MM.1S (cell line): ENCODE data around the gene FANCM.

Source experiments
- EZH2 ChIP-seq: fragments of 300-600 bp; sonication (generic); optimal IDR thresholded peaks from 2 replicates; pipeline ENCODE3; 2017; ENCODE audit warnings: low read depth, mild to moderate bottlenecking, antibody characterized with exemption, low read length, mixed read lengths
- EZH2phosphoT487 ChIP-seq: fragments of 300-600 bp; sonication (generic); IDR thresholded peaks from 2 replicates; pipeline ENCODE4 v1.6.1; 2018; ENCODE audit warnings: antibody characterized with exemption, low read length
- TF ChIP-seq, protein P1 (sequence below): fragments of 300-600 bp; sonication (generic); IDR thresholded peaks from 2 replicates; pipeline ENCODE4 v1.5.1; 2016; ENCODE audit warnings: antibody characterized with exemption, low read length, mixed read lengths

DNA sequence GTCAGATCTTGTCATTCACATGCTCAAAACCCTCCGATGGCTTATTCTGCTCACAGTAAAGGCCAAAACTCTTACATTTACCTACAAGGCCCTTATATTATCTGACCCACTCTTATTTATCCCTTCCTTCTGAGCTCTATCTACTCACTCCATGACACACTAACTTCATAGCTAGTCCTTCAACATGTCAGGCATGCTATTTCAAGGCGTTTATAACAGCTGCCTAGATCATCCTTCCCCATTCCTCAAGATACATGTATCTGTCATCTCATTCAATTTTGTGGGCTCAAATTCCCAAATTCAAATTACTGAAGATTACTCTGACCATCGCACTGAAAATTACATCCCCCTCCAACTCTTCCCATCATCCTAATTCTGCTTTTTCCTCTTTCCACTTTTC is 110.4 kb downstream of the FANCM start:
- no peak for TF ChIP-seq EZH2
- TF ChIP-seq, protein P1, sequence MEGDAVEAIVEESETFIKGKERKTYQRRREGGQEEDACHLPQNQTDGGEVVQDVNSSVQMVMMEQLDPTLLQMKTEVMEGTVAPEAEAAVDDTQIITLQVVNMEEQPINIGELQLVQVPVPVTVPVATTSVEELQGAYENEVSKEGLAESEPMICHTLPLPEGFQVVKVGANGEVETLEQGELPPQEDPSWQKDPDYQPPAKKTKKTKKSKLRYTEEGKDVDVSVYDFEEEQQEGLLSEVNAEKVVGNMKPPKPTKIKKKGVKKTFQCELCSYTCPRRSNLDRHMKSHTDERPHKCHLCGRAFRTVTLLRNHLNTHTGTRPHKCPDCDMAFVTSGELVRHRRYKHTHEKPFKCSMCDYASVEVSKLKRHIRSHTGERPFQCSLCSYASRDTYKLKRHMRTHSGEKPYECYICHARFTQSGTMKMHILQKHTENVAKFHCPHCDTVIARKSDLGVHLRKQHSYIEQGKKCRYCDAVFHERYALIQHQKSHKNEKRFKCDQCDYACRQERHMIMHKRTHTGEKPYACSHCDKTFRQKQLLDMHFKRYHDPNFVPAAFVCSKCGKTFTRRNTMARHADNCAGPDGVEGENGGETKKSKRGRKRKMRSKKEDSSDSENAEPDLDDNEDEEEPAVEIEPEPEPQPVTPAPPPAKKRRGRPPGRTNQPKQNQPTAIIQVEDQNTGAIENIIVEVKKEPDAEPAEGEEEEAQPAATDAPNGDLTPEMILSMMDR: no peak
- TF ChIP-seq EZH2phosphoT487: no peak
